ENCODE data around the gene FNBP1. TPM values are rescaled to one million over a fixed set of nuclear protein-coding genes. Genes with fewer than 3 reads are reported as not detected.

The FNBP1 gene
- total and polyA plus RNA-seq, 2 of the 13 experiments (the other 11 are each of a cell fraction or from before 2014, with no cell fraction given) = 5.4 to 19.5 TPM

DNA sequence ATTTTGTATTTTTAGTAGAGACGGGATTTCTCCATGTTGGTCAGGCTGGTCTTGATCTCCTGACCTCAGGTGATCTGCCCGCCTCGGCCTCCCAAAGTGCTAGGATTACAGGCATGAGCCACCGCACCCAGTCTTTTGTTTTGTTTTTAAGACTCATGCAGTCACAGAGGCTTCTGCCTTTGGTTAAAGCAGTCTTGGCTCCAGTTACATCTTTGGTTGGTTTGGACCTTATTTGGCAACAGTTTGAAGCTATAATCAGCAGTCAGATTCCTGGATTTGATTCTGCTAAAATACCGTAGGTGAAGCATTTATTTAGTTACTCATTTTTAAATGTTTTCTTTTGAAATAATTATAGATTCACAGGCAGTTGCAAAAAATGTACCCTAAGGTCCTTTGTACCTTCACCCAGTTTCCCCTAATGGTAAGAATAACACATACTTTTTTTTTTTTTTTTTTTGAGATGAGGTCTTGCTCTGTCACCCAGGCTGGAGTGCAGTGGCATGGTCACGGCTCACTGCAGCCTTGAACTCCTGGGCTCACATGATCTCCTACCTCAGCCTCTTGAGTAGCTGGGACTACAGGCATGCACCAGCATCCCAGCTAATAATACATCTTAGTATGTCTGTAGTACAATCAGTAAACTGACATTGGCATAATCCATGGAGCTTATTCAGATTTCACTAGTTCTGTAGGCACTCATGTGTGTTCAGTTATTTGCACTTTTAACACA is 192.0 kb downstream of the FNBP1 start (continued):
- TF ChIP-seq, protein P1, sequence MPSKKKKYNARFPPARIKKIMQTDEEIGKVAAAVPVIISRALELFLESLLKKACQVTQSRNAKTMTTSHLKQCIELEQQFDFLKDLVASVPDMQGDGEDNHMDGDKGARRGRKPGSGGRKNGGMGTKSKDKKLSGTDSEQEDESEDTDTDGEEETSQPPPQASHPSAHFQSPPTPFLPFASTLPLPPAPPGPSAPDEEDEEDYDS (CRISPR knock-in tag; IDR thresholded peaks at IDR 0.05) = no peak
- no peak for TF ChIP-seq NRL (CRISPR knock-in tag; IDR thresholded peaks at IDR 0.05; ENCODE audit: borderline replicate concordance)
- TF ChIP-seq SRF (IDR thresholded peaks at IDR 0.05; ENCODE audit: low read depth, low read length) = no peak
- TF ChIP-seq AGO2 (optimal IDR thresholded peaks at IDR 0.05; ENCODE audit: low read depth, low read length) = no peak

DNA sequence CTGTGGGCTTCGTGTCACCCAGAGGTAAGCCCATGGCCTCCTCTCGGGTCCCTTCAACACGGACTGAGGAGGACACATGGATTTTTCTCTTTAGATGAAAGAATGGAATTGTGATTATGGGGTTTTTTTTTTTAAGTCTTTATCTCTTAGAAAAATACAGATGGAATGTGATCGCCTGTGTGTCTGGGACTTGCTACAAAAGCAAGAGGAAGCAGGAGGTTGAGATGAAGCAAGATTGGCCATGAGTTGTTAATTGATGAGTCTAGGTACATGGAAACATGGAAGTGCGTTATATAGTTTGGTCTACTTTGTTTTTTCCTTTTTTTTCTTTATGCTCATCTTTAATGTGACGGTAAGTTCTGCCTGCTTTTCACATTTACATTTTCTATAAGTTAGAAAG is 193.1 kb downstream of the FNBP1 start:
- Histone ChIP-seq H3K79me2 (ENCODE audit: insufficient read depth, low read length) (no peaks in the 10 kb centered on the region), H3K9me3 (ENCODE audit: low read length) (no peaks in the 10 kb centered on the region), H3K27ac (ENCODE audit: extremely low read length, insufficient read depth, low read length) (no peak overlapping the region), H3K4me2 (ENCODE audit: low read depth, low read length) (no peak overlapping the region), H3K4me1 (ENCODE audit: insufficient read depth, low read length) (no peaks in the 10 kb centered on the region), H3K36me3 (replicated peaks in 1 of 2; ENCODE audit: control insufficient read depth in 1 of 2, insufficient read depth in 2 of 2, low read length in 2 of 2) (peaks cover 3 to 12% of the 10 kb centered on the region in 2 experiments; a peak in 3 of 5 replicates), H3K4me3 (replicated peaks in 1 of 3; ENCODE audit: insufficient read depth in 1 of 3, low read depth in 2 of 3, low read length in 3 of 3) (no peak overlapping the region), H4K20me1 (ENCODE audit: insufficient read depth, low read length) (no peaks in the 10 kb centered on the region), H3K9ac (ENCODE audit: insufficient read depth, low read depth, low read length) (no peak overlapping the region), H3K27me3 (ENCODE audit: control insufficient read depth in 1 of 2, insufficient read depth in 2 of 2, low read length in 2 of 2) (no peaks in the 10 kb centered on the region), H2AFZ (ENCODE audit: low read length) (no peak overlapping the region)
- no peak for ATAC-seq
- CTCF ChIA-PET (ENCODE audit: low intra/inter-chr PET ratio, low total read pairs) = no interaction called here
- intact Hi-C loops (cut with micrococcal nuclease; ENCODE audit: unreplicated experiment) = no loop called here
- POLR2A ChIA-PET = no interaction called here
- TF ChIP-seq, protein P2, sequence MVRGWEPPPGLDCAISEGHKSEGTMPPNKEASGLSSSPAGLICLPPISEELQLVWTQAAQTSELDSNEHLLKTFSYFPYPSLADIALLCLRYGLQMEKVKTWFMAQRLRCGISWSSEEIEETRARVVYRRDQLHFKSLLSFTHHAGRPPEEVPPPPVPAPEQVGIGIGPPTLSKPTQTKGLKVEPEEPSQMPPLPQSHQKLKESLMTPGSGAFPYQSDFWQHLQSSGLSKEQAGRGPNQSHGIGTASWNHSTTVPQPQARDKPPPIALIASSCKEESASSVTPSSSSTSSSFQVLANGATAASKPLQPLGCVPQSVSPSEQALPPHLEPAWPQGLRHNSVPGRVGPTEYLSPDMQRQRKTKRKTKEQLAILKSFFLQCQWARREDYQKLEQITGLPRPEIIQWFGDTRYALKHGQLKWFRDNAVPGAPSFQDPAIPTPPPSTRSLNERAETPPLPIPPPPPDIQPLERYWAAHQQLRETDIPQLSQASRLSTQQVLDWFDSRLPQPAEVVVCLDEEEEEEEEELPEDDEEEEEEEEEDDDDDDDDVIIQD (CRISPR knock-in tag; IDR thresholded peaks at IDR 0.05; ENCODE audit: low read depth) = no peak
- no peak for TF ChIP-seq ZNF33A (CRISPR knock-in tag; IDR thresholded peaks at IDR 0.05; ENCODE audit: borderline replicate concordance)
- no peak for TF ChIP-seq SATB2 (CRISPR knock-in tag; IDR thresholded peaks at IDR 0.05)
- TF ChIP-seq NR2F6 (IDR thresholded peaks at IDR 0.05) = no peak
- no peak for TF ChIP-seq NR2F6 (CRISPR knock-in tag; IDR thresholded peaks at IDR 0.05)
- no peak for TF ChIP-seq ZC3H4 (CRISPR knock-in tag; IDR thresholded peaks at IDR 0.05; ENCODE audit: borderline replicate concordance)
- no peak for TF ChIP-seq ZNF790 (CRISPR knock-in tag; IDR thresholded peaks at IDR 0.05; ENCODE audit: borderline replicate concordance)
- no peak for TF ChIP-seq ZNF7 (CRISPR knock-in tag; IDR thresholded peaks at IDR 0.05)
- TF ChIP-seq STAG1 (CRISPR knock-in tag; IDR thresholded peaks at IDR 0.05) = no peak
- TF ChIP-seq TOE1 (CRISPR knock-in tag; IDR thresholded peaks at IDR 0.05) = no peak
- no peak for TF ChIP-seq ZNF446 (CRISPR knock-in tag; IDR thresholded peaks at IDR 0.05)
- no peak for TF ChIP-seq SIN3B (IDR thresholded peaks at IDR 0.05; ENCODE audit: low read length)
- no peak for TF ChIP-seq ZSCAN30 (CRISPR knock-in tag; IDR thresholded peaks at IDR 0.05)
- no peak for TF ChIP-seq HOXA9 (CRISPR knock-in tag; IDR thresholded peaks at IDR 0.05; ENCODE audit: borderline replicate concordance)
- TF ChIP-seq, protein P3, sequence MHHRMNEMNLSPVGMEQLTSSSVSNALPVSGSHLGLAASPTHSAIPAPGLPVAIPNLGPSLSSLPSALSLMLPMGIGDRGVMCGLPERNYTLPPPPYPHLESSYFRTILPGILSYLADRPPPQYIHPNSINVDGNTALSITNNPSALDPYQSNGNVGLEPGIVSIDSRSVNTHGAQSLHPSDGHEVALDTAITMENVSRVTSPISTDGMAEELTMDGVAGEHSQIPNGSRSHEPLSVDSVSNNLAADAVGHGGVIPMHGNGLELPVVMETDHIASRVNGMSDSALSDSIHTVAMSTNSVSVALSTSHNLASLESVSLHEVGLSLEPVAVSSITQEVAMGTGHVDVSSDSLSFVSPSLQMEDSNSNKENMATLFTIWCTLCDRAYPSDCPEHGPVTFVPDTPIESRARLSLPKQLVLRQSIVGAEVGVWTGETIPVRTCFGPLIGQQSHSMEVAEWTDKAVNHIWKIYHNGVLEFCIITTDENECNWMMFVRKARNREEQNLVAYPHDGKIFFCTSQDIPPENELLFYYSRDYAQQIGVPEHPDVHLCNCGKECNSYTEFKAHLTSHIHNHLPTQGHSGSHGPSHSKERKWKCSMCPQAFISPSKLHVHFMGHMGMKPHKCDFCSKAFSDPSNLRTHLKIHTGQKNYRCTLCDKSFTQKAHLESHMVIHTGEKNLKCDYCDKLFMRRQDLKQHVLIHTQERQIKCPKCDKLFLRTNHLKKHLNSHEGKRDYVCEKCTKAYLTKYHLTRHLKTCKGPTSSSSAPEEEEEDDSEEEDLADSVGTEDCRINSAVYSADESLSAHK (CRISPR knock-in tag; IDR thresholded peaks at IDR 0.05; ENCODE audit: borderline replicate concordance) = no peak
- WGBS (ENCODE audit: low lambda C conversion rate) = 95% methylated on average over 6 of the region's 6 CpGs
- BruUV-seq (replicated peaks) = no TSS peak
- DNase-seq (ENCODE audit: low spot score) = no peak
- in situ Hi-C loops (cut with HindIII; ENCODE audit: extremely low pct_ligation_motif_present, low pct_unique_long_range_greater_than_20kb) = no loop called here
- no peak for FAIRE-seq
